ENCODE measurements around the gene NPY.

DNA sequence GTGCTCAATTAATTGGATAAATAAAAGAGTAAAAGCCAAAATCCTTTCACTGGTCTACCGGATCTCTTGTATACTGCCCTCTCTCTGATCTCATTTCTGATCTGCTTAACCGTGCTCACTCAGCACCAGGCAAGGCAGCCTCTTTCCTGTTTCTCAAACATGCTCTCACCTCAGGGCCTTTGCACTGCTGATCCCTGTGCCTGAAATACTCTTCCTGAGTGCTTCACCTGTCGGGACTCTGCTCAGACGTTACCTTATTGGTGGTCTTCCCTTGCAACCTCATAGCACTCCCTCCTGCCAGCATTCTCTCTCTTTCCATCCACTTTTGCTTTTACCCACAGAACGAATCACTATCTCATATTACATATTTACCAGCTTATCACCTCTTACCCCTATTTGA lies 55.6 kb downstream of the NPY start:
- TF ChIP-seq, protein P1, sequence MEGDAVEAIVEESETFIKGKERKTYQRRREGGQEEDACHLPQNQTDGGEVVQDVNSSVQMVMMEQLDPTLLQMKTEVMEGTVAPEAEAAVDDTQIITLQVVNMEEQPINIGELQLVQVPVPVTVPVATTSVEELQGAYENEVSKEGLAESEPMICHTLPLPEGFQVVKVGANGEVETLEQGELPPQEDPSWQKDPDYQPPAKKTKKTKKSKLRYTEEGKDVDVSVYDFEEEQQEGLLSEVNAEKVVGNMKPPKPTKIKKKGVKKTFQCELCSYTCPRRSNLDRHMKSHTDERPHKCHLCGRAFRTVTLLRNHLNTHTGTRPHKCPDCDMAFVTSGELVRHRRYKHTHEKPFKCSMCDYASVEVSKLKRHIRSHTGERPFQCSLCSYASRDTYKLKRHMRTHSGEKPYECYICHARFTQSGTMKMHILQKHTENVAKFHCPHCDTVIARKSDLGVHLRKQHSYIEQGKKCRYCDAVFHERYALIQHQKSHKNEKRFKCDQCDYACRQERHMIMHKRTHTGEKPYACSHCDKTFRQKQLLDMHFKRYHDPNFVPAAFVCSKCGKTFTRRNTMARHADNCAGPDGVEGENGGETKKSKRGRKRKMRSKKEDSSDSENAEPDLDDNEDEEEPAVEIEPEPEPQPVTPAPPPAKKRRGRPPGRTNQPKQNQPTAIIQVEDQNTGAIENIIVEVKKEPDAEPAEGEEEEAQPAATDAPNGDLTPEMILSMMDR (IDR thresholded peaks at IDR 0.05), result no peak
- no peak for TF ChIP-seq POLR2A (IDR thresholded peaks at IDR 0.05)

Measured in heart left ventricle (tissue), 13 donors.